ENCODE results near the gene FAT1.

Gene FAT1

DNA sequence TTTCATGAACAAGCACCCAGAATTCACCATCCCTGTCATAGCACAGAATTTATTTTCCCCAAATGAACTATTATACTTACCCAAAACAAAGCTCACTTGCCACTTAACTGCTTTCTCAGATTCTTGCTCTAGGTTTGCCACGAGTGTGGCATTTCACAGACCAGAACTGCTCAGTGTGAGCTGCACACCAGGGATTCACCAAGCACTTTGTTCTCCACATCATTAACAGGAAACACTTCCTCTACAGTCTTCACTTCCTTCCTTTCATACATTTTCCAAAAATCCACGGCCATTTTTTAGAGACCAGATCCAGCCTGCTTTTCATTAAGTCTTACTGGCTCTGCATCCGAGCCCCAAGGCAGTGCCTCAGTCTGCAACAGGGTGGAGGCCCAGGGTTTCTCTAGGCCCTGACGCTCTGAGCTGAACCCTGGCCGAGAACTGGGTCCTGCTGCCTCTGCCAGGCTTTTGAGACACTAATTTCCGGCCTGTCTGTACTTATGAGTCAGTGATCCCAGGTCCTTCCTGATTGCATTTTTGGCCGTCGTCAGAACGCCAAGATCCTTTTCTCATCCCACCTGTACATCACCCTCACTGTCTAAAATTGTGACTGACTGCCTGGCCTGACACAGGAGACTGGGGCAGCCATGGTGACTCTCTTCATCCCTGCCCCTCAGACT is 100.7 kb downstream of the FAT1 start:
- DNase-seq: no peak

GRCh38 chr4:186621959-186622553 is 101.6 kb downstream of the FAT1 start:
- no peak for DNase-seq

GRCh38 chr4:186619088-186619487 is 104.6 kb downstream of the FAT1 start:
- DNase-seq: no peak

DNA sequence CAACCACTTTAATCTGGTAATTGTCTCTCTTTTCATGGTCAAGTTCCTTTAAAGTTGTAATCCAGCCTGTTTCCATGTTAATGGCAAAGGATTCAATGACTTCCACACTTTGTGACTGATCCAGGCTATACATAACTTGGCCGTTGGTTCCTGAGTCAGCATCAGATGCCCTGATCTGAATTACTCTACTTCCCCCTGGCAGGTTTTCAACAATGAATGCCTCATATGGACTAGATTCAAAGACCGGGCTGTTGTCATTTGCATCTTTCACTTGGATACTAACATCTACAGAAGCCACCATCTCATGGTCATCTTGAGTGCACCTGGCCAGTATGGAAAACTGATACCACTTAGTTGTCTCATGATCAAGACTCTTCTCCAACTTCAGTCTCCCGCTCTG is 105.7 kb downstream of the FAT1 start:
- no peak for DNase-seq

DNA sequence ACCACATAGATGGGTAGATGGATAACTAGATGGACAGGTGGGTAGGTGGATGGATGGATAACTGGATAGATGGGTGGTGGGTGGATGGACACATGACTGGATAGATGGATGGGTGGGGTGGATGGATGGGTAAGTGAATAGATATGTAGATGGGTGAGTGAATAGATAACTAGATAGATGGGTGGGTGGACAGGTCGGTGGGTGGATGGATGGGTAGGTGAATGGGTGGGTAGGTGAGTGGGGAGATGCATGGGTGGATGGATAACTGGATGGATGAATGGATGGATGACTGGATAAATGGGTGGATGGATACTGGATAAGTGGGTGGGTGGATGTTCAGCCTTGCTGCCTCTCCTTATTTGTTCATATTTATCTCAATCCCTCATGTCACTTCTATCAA is 116.2 kb downstream of the FAT1 start:
- no peak for DNase-seq

GRCh38 chr4:186606591-186606992 is 117.1 kb downstream of the FAT1 start:
- DNase-seq: no peak

DNA sequence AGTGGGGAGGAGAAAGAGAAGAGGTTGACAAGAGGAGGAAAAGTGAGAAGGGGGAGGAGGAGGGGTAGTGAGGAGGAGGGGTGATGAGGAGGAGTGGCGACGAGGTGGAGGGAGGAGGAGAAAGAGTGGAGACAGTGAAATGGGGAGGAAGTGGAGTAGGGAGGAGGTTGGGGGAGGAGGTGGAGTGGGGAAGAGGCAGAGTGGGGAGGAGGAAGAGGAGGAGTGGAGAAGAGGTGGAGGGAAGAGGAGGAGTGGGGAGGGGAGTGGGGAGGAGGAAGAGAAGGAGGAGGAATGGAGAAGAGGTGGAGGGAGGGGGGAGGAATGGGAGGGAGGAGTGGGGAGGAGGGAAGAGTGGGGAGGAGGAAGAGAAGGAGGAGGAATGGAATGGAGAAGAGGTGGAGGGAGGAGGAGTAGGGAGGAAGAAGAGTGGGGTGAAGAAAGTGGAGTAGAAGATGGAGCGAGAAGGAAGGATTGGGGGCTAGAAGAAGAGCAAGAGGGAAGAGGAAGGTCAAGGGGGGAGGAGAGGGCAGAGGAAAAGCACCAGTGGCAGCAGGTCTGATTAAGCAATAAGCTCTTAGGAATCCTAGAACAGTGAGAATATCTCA is 118.3 kb downstream of the FAT1 start:
- DNase-seq: no peak

DNA sequence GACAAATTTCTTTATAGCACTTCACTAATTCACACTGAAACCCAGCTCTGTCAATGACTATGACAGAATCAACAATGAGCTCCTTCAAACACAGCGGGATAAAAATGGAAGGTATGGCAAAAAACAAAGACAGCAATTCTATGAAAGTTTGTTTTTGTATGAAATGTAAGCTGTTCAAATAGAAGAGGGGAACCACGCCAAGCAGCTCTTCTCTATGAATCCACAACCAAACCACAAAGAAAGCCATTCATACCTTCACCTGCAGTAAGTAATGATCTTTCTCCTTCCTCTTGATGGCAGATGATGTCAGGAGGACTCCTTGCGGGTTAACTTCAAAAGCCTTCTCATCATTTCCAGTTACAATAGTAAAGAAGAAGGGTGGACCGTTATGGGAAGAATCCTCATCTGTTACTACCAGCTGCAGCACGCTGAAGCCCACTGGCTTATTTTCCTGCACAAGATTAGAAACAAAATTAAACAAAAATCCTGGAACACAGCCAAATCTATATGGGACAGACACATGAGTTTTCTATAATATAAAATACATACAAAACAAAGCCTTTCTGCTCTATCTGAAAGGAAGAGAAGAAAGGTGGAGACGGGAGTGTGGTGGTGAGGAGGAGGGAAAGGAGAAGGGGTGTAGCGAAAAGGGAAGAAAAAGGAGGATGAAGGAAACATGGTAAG is 119.4 kb downstream of the FAT1 start:
- DNase-seq: no peak

DNA sequence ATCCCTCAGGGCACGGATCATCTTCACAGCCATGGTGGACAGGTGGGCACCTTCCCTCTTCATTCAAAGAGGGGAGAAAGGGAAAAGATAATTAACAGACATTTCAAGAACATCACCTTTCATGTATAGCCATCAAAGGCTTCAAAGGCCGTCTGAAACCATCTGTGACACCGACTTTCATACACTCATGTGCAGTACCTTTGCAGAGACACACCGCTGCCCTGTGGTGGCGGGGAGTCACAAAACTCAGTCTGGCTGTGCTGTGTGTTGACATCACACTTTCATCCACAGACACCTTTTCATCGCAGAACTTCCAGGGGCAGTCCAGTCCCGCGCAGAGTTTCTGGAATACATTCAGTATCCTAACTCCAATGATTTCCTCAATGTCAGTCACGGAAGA is 120.7 kb downstream of the FAT1 start:
- DNase-seq: no peak

DNA sequence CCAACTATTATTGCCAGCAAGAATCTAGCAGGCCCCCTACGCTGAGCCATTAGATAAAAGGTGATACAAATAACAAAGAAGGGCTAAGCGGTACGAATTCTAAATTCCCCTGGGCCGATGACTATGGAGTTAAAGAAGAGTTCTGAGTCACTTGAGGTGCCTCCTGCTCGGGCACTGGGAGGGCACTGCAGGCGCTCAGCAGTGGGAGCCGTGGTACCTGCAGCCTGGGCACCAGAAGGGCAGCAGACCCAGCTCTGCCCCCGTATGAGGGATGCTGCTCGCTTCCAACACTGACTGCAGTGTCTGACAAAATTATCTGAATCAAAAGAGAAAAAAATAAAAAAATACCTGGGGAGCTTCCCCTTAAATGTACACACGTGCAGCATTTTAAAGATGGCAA is 124.2 kb downstream of the FAT1 start:
- no peak for DNase-seq

DNA sequence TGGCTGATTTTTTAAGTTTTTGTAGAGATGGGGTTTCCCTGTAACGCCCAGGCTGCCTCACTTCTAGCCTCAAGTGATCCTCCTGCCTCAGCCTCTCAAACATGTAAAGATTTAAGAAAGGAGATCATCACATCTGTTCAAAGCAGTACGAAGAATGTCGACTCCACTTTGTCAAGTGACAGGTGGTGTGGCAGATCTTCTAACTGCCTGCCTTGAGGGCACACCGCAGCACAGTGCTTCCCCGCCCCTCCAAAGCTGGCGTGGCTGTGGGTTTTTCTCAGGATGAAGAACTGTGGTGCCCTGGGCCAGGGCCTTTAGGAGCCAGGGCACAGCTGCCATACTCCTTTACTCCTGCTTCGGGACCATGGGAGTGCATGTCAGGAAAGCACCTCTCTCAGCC is 125.0 kb downstream of the FAT1 start:
- no peak for DNase-seq

DNA sequence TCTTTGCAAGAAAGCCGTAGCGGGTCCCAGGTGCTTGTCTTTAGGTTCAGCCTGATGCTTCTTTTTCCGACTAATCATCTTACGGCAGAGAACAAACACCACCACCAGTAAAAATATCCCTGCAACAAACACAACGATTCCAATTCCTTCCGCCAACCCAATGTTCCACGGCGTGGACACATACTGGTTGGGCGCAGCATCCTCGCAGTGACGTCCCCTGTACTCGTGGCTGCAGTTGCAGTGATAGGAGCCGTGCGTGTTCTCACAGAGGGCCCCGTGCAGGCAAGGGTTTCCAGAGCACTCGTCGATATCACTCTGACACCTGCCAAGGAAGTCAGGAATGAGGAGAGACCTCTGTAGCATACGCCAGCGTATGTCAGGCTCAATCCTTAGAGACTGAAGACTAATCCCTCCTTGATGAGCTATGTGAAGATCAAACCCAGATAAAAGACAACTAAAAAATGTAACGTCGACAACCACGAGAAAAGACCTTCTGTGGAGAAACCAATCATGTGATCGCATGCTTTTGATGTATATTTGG is 126.7 kb downstream of the FAT1 start:
- DNase-seq: no peak

GRCh38 chr4:186596346-186596745 is 127.3 kb downstream of the FAT1 start:
- DNase-seq: no peak

DNA sequence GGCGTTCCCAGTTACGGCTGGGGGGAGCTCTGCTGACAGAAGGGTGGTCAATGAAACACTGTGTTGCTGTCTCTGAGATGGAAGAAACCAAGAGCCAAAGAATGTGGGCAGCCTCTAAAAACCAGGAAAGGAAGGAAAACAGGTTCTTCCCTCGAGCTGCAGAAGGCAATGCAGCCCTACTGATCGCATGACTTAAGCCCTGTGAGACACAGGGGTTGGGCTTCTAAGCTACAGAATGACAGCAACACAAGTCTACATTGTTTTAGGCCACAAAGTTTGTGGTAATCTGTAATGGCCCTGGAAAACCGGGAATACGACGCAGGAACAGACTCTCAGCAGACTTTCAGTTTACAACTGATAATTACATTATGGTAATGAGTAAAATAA is 130.1 kb downstream of the FAT1 start:
- no peak for DNase-seq

GRCh38 chr4:186592966-186593586 is 130.6 kb downstream of the FAT1 start:
- no peak for DNase-seq

- no peak for DNase-seq
Observed at GRCh38 chr4:186592445-186592844, 131.2 kb downstream of the FAT1 start.

DNA sequence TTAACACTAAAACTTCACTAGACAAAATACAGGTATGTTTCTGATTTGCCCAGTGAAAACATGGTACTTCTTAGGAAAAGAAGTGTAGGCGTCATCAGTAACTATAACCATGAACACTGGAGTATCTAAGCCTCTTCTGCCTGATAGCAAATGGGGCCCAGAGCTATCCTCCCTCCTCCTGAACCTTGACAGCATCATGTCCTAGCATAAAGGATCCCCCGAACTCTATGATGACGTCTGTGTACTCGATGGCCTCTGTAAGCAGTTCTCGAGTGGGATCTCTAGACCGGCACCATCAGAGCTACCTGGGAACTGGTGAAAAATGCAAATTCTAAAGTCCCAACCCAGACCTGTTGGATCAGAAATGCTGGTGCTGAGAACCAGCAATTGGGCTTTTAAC is 132.0 kb downstream of the FAT1 start:
- no peak for DNase-seq

- no peak for DNase-seq
Observed at GRCh38 chr4:186588503-186588902, 135.2 kb downstream of the FAT1 start.

- peak in 40 of 51 donors; percentile 1 to 77 (median 34) for DNase-seq
Observed at GRCh38 chr4:186587416-186588018, 136.1 kb downstream of the FAT1 start.

GRCh38 chr4:186586205-186586604 is 137.5 kb downstream of the FAT1 start:
- DNase-seq: no peak

DNA sequence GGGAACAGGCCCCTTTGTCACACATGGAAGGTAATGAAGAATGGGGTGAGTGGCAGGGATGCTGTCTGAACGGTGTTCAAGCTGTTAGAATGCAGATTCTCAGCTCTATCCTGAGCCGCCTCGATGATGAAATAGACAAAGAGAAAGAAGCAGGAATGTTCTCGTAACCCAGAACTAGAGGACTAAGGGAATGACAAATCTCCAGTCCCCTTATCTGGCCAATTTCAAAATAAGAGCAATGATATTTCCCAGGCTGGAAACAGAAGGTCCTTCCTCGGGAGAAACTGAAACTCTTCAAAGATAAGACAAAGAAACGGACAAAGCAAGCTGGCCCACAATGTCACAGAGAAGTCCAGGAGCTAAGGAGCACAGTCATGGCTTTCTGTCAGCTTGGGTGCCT is 138.7 kb downstream of the FAT1 start:
- DNase-seq: no peak

- DNase-seq: no peak
Observed at GRCh38 chr4:186581421-186581820, 142.2 kb downstream of the FAT1 start.
